Myocyte (in vitro differentiated cells): Measurements from ENCODE around the gene KREMEN1. TPM values are rescaled to one million over a fixed set of nuclear protein-coding genes. Genes with fewer than 3 reads are reported as not detected.
A peak's percentile ranks its signal among the peaks of the same experiment; 100 is the strongest.

Experiments used
- DNase-seq: peaks from one replicate; pipeline ENCODE4 v3.0.0-alpha.2; 2012; ENCODE audit warnings: low read depth
- total RNA-seq: library from RNA; depleted of rRNA; stranded (reverse); fragments of >200 nt; gene quantifications from 2 replicates; pipeline ENCODE4 v1.2.3, GENCODE V29; 2014

KREMEN1 gene
- total RNA-seq, 1 donor from 2014 or later = 84.1 TPM

DNA sequence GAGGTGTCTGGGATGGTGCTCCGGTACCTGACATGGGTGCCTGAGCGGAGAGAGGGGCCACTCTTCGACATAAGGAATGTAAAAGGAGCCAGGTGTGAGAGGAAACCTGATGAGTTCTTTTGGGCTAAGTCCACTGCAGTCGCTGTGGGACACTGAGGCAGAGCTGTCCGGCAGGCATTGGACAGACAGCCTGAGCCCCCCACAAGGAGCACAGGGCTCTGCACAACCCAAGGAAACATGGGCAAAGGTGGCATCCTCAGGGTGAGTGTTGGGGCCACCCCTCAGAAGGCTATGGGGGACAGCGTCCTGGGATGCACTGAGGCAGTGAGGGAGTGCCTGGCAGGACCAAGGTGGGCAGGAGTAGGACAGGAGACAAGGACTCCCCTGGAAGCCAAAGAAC lies 75.2 kb downstream of the KREMEN1 start:
- no peak for DNase-seq

DNA sequence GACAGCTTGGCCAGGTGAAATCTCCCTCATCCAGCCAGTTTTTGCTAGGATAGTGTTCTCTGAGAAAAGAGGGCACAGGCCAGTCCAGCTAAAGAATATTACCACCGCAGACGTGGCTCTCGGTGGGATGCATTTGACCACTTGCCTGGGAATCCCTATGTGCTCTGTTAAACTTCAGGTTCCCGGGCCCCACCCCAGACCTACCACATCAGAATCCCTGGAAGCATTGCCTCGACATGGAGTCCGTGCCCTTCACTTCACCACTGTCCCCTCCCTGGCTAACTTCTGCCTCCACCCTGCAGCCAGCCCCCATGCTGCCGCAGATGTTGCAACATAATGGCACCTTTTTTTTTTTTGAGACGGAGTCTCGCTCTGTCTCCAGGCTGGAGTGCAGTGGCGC lies 76.0 kb downstream of the KREMEN1 start:
- no peak for DNase-seq

DNA sequence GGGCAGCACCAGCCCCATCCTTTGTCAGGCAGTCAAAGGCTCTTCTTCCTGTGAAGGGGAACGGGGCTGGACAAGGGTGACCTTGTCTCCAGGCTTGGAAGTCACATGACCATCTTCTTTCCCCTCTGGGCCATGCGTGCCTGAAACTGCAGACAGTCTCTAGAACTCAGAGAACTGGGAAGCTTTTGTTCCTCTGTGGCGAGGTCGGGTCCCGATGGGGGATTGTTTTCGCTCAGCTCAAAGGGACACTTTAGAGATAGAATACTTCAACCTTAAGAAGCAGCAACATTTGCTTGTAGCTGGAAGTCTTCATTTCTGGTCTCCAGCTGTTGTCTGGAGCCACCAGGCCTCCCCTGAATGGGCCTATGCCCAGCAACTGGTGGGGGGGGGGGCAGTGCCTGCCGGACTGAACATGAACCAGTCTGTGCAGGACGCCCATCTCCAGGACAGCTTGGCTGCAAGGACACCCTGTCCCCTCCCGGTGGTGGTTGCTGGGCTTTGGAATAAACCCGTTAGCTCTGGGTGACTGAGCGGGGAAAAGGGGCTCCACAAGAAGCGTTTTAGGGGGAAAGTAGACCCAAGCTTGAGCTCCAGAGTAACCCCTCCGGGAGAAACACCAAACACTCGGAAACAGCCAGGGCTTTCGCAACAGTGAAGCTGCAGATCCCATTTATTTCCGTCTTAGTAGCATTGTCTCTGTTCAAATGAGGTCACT lies 77.2 kb downstream of the KREMEN1 start:
- DNase-seq = peak; percentile 45

DNA sequence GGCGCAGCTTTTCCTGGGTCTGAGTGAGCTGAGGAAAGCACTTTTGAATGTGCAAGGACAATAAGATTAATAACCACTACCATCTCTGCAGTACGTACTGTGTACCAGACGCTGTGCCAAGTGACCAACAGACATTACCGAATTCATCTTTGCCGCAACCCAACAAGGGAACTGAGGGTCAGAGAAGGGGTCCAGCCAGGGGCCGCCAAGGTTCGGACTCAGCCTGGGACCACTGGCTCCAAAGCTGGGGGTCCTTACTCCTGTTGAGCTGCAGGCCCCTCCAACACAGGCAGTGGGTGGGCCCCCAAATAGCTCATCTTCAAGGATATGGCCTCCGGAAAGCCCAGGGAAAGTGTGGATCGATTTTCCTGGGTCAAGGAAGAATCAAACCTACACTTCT lies 77.9 kb downstream of the KREMEN1 start:
- DNase-seq = no peak

DNA sequence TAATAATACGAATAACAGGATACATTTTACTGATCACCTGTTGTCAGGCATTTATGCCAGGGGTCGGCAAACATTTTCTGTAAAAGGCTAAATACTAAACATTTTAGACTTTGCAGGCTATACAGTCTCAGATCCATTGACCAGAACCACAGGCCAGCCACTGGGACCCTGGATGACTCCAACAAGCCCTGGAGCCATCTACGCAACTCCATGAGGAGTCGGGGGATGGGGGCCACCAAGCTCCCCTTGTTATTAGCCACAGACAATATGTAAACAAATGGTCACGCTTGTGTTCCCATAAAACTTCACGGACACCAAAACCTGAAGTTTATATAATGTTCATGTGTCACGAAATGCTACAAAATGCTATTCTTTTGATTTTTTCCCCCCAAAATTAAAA lies 78.5 kb downstream of the KREMEN1 start:
- DNase-seq = no peak

DNA sequence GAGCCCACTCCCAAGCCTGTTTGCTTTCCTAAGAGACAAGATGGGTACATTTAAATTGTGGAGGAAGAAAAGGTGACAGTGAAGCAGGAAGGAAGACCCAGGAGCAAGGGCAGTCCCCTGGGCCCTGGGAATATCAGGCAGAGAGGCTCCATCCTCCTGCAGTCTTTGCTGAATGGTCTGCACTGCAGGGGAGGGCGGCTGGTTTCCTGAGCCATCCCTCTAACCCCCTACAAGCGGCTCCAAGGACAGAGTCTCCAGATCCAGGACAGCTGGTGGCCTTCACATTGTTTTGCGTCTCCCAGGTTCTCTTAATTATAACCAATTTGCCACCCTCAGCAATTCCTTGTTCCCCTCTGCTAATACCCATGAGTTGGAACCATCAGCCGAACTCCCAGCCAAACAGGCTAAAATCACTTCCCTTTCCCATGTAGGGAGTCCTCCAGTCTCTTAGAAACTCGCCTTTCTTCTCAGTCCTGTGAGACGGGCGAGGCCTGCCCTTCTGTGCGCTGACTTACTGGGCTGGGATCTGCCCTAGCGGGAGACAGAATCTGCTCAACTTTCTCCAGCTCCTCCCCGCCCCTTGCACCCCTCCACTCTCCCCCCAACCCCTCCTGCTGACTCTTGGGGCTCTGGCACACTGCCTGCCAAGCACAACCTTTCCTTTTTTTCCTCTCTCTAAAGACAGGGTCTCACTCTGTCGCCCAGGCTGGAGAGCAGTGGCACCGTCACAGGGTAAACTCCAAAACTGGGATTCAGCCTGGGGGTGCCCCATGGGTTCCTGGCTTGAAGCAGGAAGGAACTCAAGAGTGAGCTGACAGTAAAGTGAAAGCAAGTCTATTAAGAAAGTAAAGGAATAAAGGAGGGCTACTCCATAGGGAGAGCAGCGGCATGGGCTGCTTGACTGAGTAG lies 79.5 kb downstream of the KREMEN1 start:
- peak; percentile 6 for DNase-seq

DNA sequence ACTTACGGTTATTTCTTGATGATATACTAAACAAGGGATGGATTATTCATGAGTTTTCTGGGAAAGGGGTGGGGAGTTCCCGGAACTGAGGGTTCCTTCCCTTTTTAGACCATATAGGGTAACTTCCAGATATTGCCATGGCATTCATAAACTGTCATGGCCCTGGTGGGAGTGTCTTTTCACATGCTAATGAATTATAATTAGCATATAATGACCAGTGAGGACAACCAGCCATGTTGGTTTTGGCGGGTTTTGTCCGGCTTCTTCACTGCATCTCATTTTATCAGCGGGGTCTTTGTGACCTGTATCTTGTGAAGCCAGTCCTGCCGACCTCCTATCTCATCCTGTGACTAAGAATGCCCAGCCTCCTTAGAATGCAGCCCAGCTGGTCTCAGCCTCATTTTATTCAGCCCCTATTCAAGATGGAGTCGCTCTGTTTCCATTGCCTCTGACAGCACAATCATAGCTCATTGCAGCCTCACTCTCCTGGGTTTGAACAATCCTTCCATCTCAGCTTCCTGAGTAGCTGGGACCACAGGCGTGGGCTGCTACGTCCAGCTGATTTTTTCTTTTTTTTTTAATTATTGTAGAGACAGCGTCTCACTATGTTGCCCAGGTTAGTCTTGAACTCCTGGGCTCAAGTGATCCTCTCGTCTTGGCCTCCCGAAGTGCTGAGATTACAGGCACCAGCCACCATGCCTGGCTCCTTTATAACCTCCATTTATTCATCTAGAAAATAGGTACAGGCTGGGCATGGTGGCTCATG lies 80.3 kb downstream of the KREMEN1 start:
- no peak for DNase-seq

DNA sequence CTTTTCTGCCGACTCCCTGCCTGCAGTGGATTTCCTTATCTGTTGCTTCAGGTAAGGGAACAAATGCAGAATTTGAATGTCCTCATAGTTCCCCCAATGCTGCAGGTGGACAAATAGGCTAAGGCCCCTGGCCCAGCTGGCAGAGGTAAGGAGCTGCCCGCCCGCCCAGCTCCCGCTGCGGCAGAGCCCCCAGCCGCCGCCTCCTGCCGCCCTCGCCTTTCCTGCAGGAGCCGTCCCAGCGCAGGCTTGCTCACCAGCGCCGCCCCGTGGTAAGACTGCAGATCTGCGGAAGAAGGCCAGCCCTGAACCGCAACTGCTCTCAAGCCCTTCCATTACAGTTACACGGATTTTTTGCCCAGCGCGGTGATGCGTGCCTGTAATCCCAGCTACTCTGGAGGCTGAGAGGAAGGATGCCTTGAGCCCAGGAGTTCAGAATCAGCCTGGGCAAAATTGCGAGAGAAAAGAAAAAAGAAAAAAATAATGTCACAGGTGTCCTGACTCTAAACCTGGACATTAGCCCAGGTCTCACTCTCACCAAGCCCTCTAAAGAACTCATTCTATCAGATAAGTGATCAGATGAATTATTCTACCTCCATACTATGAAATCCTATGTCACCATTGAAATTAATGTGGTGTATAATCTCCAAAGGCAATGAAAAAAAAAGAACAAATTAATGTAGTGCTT lies 81.7 kb downstream of the KREMEN1 start:
- DNase-seq = peak; percentile 75

DNA sequence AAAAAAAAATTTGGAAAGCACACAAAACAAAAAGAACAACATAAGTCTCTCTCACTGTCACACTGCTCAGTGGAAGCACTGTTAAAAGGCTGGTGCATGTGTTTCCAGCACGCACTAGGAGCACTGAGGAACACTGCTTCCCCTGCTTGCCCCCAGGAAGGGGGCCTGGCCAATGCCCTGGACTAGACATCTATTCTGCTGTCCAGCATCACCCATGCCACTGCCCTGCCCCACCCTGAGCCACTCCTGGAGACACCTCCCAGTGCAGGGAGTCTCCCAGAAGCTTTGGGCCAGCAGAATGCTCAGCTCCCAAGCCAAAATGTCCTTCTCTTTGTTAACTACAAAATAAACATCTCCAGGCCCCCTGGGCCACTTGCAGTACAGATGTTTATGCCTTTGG lies 83.1 kb downstream of the KREMEN1 start:
- no peak for DNase-seq

DNA sequence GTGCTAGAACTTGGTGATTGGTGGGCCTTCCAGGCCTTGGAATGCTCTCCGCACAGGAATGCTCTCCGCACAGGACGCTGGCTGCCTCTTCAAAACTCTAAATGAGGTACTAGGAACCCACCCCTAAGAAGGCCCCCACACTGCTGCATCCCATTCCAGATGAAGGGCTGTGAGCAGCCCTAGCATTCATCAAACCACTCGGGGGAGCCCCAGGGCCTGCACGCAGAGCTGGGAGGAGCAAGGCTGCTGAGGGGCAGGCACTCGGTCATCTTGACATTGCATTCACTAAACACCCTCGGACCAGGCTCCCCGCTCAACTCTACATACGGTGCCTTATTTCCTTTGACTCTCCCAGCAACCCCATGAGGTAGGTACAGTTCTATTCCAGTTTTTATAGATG lies 83.7 kb downstream of the KREMEN1 start:
- DNase-seq = no peak

DNA sequence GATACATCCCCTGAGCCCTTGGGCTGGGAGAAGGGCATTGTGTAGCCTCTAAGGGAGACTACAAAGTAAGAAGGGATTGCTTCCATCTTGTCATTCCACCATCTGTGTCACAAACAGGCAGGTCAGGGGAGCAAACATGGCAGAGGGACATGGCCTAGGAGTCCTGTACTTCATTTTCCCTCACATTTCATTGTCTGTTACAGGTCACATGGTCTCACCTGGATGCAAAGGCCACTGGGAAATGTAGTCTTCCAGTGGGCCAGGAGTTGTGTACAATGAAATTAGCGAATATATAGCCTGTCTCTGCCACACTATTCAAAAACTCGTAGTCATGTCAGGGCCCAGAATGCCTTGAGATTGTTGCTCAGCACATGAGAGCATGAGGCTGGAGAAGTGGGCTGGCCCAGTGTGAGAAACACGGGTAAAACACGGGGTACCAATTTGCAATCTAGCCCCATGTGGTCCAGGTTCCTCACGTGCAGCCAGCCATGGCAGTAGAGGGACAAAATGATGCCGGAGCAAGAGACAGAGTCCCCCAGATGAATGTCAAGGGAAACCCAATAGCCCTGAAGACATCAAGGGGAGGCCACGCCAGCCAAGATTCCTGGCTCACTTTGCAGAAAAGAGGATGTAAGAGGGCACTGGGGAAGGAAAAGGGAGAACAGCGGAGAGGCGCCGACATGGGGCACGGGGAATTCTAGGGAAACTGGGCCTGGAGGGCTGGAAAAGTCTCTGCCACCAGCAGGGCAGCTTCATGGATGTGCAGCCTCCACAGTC lies 85.1 kb downstream of the KREMEN1 start:
- DNase-seq = no peak

DNA sequence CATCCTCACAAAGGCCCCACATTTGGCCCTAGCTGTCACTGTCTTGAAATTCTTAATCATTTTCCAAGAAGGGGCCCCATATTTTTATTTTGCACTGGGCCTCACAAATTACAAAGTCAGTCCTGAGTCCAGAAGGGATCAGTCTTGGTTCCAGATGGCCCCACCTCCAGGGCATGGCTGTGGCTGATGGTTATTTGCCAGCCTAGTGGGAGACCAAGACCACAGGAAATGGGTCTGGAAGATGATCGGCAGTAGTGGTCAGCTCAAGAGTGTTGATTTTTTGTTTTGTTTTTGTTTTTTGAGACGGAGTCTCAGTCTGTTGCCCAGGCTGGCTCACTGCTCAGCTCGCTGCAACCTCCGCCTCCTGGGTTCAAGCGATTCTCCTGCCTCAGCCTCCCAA lies 85.7 kb downstream of the KREMEN1 start:
- peak; percentile 27 for DNase-seq

DNA sequence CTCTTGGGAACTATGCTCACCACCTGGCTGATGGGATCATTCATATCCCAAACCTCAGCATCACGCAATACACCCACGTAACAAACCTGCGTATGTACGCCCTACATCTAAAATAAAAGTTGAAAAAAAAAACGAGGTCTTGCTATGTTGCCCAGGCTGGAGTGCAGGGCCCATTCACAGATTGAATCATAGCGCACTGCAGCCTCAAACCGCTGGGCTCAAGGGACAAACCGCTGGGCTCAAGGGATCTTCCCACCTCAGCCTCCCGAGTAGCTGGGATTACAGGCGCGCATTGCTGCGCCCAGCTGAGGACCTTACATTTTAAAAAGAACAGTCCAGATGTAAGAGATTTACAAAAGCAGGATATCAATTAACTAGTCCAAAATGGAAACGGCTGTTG lies 91.0 kb downstream of the KREMEN1 start:
- no peak for DNase-seq

DNA sequence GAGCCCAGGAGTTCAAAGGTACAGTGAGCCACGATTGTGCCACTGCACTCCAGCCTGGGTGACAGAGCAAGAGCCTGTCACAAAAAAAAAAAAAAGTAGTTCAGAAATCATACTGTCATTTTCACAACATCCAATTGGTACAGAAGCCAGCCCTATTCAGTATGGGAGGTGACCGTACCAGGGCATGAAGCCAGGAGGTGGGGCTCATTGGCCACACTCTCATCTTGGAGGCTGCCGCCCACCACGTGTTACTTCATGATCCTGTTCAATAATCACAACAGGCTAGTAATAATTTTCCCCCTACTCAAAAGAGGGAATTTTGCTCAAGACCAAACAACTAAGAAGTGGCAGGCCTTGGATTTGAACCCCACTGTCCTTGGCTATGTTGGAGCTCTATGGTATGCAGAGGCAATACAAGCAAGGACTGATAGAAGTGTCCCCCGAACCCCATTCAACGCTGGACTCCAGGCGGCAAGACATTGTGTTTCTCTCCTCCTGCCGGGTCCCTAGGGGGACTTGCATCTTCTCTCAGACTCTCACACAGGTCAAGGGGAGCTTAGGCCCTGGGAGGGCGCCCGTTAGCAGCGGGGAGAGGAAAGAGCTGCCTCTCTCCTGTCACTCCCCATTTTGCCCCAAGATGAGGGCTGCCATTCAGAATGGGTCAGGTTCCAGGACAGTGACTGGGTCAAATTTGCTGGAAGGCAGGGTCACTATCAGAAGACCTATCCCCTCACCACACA lies 92.7 kb downstream of the KREMEN1 start:
- DNase-seq = no peak

DNA sequence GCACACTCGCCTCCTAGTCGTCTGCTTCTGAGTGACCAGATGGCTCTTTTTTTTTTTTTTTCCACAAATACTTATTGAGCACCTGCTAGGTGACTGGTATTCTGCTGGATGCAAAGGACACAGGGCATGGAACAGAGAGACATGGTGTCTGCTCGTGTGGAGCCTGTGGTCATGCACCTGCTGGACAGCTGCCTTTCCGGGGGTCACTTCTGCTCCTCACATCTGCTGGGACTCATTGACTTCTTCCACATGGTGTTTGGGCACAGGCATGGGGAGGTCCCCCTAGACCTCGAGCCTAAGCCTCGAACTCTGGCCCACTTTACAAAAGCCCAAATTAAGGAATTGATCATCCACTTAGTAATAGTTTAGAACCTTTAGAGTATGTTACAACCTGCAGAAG lies 93.3 kb downstream of the KREMEN1 start:
- peak; percentile 13 for DNase-seq

DNA sequence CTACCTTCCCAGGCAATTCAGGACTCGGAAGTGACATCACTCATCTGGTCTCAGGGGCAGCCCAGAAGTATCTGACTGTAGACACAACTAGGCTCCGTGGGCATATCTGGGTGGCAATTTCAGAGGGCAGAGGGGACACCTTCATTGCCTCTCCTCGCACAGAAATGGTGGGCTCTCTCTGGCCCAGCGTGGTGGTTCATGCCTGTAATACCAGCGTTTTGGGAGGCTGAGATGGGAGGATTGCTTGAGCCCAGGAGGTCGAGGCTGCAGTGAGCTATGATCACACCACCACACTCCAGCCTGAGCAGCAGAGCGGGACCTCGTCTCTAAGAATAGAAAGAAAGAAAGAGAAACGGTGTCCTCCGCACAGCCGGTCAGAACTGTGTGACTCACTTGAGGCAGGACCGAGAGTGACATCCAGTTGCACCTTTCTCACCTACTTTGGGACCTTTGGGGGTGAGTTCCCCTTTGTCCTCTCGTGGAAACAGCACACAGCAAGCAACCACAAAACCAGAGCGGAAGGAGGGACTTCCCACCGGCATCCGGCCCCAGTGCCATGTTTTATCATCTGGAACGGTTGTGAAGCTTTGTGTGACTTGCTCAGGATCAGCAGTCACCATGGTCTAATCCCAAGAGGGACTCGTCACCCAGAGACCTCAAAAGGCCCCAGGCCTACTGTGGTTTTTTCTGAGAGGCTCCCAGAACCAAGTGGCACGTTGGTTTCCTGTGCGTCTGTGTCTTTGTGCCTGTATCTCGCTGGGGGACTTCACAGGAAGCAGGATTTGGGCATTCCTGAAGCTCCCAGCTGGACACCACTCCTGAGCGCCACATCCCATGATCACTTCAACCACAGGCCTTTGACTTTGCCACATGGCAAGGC lies 94.4 kb downstream of the KREMEN1 start:
- DNase-seq = no peak

DNA sequence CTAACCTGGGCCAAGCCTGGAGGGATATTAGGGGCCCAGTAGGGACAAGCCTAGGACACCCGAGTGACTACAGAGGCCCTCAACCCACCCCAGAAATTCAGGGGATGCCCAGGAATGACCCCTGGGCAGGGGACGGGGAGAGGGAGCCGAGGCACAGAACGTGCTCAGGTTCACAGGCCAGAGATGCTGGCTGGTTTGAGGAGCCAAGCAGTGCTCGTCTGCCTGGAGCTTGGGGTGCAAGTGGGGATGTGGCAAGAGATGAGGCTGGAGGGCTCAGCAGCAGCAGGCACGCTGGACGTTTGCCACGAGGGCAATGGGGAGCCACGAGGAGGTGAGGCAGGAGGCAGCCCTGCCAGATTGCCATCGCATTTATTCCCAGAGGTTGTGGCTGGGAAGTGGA lies 98.9 kb downstream of the KREMEN1 start:
- no peak for DNase-seq

DNA sequence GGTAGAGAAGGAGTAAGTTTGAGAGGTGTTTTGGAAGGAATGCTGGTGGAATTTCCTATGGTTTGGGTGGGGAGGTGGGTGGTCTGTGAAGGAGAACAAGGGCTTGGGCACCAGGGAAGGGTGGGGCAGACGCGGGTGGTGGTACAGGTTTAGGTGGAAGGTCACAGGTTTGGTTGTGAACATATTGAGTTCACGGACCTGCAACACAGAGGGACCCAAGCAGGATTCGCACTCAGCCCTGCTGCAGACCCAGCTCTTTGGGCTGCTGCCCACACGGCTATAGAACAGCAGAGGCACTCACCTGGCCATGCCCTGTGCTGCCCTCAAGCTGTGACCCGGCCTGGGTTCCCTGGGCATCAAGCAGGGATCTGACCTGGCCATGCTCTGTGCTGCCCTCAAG lies 99.4 kb downstream of the KREMEN1 start:
- no peak for DNase-seq

DNA sequence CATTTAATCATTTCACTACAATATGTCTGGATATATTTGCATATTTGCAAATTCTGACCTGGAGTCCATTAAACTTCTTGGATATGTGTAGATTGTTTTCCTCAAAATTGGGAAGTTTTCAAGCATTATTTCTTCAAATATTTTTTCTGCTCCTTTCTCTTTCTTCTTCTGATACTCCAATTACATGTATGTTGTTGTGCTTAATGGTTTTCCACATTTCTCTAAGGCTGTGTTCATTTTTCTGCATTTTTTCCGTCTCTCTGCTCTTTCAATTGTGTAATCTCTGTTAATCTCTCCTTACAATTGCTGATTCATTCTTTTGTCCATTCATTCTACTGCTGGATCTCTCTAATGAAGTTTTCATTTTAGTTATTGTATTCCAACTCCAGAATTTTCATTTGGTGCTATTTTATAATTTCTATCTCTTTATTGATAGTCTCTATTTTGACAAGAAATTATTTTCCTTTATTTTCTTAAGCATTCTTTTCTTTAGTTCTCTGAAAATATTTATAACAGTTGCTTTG lies 102.5 kb downstream of the KREMEN1 start:
- DNase-seq = no peak
